ENCODE measurements around the gene IFITM1. TPM values are rescaled to one million over a fixed set of nuclear protein-coding genes. Genes with fewer than 3 reads are reported as not detected.

Gene IFITM1
- total and polyA plus RNA-seq, 2 donors (not counting 1 experiment from before 2014, with no cell fraction given) = 21.1 to 93.0 TPM

DNA sequence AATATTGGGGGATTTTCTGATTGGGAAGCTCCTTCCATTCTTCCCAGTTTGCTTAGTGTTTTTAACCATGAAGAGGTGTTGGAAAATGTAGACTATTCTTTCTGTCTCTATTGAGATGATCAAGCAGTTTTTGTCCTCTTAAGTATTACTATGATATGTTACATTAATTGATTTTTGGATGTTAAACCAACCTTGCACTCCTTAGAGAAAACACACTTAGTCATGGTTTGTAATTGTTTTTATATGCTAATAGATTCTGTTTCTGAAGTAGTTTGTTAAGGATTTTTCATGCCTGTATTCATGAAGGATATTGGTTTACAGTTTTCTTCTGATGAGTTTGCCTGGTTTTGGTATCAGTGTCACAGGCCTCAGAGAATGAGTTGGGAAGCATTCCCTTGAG, 37.6 kb upstream of the IFITM1 start:
- Histone ChIP-seq H4K20me1 (ENCODE audit: control insufficient read depth, extremely low read depth, insufficient read depth, low read length) (no peaks in the 10 kb centered on the region), H3K9ac (ENCODE audit: insufficient read depth, low read length) (no peak overlapping the region), H3K9me3 (ENCODE audit: control insufficient read depth, insufficient read depth, low read depth, low read length) (no peaks in the 10 kb centered on the region), H3K36me3 (ENCODE audit: control insufficient read depth, insufficient read depth, low read length) (no peaks in the 10 kb centered on the region), H3K27ac (ENCODE audit: insufficient read depth, low read length) (no peak overlapping the region), H3K79me2 (ENCODE audit: control insufficient read depth, insufficient read depth, low read length) (no peaks in the 10 kb centered on the region), H3K4me3 (replicated peaks in 1 of 4; ENCODE audit: control extremely low read depth in 1 of 4, insufficient read depth in 1 of 4, low read depth in 3 of 4, low read length in 4 of 4) (no peak overlapping the region), H3K27me3 (ENCODE audit: control insufficient read depth, insufficient read depth, low read length) (peaks cover 57% of the 10 kb centered on the region), H3K4me2 (ENCODE audit: extremely low read depth, insufficient read depth, low read length) (no peak overlapping the region), H2AFZ (ENCODE audit: low read length) (no peak overlapping the region), H3K4me1 (ENCODE audit: control insufficient read depth, extremely low read depth, insufficient read depth, low read length) (no peaks in the 10 kb centered on the region)
- no peak for DNase-seq (ENCODE audit: low read depth in 2 of 2)
- TF ChIP-seq, protein P1, sequence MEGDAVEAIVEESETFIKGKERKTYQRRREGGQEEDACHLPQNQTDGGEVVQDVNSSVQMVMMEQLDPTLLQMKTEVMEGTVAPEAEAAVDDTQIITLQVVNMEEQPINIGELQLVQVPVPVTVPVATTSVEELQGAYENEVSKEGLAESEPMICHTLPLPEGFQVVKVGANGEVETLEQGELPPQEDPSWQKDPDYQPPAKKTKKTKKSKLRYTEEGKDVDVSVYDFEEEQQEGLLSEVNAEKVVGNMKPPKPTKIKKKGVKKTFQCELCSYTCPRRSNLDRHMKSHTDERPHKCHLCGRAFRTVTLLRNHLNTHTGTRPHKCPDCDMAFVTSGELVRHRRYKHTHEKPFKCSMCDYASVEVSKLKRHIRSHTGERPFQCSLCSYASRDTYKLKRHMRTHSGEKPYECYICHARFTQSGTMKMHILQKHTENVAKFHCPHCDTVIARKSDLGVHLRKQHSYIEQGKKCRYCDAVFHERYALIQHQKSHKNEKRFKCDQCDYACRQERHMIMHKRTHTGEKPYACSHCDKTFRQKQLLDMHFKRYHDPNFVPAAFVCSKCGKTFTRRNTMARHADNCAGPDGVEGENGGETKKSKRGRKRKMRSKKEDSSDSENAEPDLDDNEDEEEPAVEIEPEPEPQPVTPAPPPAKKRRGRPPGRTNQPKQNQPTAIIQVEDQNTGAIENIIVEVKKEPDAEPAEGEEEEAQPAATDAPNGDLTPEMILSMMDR (conservative IDR thresholded peaks at IDR 0.05 in 1 of 2, IDR thresholded peaks at IDR 0.05 in 1 of 2; ENCODE audit: low read depth in 1 of 2, low read length in 2 of 2) = no peak
- no peak for TF ChIP-seq EZH2 (IDR thresholded peaks at IDR 0.05; ENCODE audit: low read length, missing control alignments)

DNA sequence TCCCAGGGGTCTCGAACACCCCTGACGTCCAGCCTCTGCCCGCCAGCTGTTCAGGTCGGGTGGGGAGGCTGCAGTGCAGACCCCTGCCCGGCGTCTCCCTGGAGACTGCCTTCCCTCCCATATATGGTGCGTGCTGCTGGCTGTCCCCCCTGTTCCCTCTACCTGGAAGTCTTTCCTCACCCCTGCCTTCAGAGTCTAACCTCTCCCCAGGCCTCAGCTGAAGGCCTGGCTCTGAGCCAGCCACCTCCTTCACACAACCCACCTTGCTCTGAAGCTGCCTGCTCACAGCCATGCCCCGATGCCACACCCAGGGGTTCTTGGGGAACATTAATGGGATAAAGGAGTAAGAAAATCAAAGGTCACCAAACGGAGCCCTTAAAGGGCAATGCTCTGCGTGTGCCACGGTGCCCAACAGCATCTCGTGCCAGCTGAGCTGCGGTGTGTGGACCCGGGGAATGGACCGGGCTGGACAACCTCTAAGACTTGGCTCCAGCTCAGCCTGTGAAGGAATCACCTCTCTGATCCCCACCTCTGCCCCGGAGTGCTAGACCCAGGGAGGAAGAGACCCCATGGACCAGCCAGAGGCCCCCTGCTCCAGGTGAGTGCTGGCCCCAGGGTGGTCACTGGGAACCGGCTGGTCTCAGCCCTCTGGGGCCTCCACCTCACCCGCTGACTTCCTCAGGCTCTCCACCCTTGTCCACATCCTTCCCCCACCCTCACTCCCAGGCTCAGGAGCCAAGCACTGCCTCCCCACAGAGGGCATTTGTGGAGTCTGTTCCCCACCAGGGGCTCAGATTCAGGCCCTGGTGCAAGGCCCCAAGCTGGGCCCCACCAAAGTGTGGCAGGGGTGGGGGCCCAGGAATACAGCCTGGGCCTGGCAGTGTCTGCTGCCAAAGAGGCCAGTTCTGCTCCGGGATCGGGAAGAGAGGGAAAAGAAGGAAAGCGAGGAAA, 35.6 kb upstream of the IFITM1 start, which contains the start of gene NLRP6:
Gene NLRP6, plus strand, starts transcription at position 407 of the 951 bp plus-strand sequence. Its CDS starts 163 bp downstream, at position 570.
- TF ChIP-seq EZH2 (IDR thresholded peaks at IDR 0.05; ENCODE audit: low read length, missing control alignments) = no peak
- TF ChIP-seq, protein P1 (conservative IDR thresholded peaks at IDR 0.05 in 1 of 2, IDR thresholded peaks at IDR 0.05 in 1 of 2; ENCODE audit: low read depth in 1 of 2, low read length in 2 of 2) = no peak
- H3K4me2 ChIP-seq (ENCODE audit: extremely low read depth, insufficient read depth, low read length) = no peak within 1 kb of the TSS
- H2AFZ ChIP-seq (ENCODE audit: low read length) = no peak within 1 kb of the TSS
- H3K27me3 ChIP-seq (ENCODE audit: control insufficient read depth, insufficient read depth, low read length) = peaks cover 63% of the 10 kb centered on the region
- H3K27ac ChIP-seq (ENCODE audit: insufficient read depth, low read length) = no peak within 1 kb of the TSS
- no peaks in the 10 kb centered on the region for H3K9me3 ChIP-seq (ENCODE audit: control insufficient read depth, insufficient read depth, low read depth, low read length)
- no peak within 1 kb of the TSS for H3K9ac ChIP-seq (ENCODE audit: insufficient read depth, low read length)
- no peaks in the 10 kb centered on the region for H3K36me3 ChIP-seq (ENCODE audit: control insufficient read depth, insufficient read depth, low read length)
- no peak within 1 kb of the TSS for H3K4me3 ChIP-seq (replicated peaks in 1 of 4; ENCODE audit: control extremely low read depth in 1 of 4, insufficient read depth in 1 of 4, low read depth in 3 of 4, low read length in 4 of 4)
- no peaks in the 10 kb centered on the region for H4K20me1 ChIP-seq (ENCODE audit: control insufficient read depth, extremely low read depth, insufficient read depth, low read length)
- DNase-seq (ENCODE audit: low read depth in 2 of 2) = no peak
- no peaks in the 10 kb centered on the region for H3K79me2 ChIP-seq (ENCODE audit: control insufficient read depth, insufficient read depth, low read length)
- no peaks in the 10 kb centered on the region for H3K4me1 ChIP-seq (ENCODE audit: control insufficient read depth, extremely low read depth, insufficient read depth, low read length)

DNA sequence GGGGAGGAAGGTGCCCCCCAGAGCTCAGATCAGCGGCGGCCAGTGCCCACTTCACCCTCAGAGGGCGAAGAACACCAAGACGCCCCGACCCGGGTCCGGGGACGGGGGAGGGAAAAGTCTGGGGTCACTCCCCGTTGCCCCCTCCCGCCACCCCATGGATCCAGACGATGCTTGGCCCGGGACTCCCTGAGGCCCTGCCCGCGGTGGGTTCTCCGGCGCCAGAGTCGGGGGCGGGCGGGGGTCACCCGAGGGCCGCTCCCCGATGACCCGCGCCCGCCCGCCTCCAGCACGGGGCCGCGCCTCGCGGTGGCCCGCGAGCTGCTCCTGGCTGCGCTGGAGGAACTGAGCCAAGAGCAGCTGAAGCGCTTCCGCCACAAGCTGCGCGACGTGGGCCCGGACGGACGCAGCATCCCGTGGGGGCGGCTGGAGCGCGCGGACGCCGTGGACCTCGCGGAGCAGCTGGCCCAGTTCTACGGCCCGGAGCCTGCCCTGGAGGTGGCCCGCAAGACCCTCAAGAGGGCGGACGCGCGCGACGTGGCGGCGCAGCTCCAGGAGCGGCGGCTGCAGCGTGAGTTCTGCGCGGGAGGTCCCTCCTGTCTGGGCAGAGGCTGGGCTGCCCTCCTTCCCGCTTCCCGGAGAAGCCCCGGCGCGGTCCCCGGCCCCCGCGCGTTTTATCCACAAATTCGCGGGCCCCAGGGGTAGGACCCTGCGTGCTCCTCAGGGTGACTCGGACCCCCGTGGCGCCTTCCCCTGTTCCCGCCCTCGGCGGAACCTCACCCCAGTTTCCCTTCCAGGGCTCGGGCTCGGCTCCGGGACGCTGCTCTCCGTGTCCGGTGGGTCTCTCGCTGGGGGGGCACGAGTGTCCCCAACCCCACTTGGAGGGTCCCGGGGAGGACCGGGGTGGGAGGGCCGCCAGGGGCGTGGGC, 34.5 kb upstream of the IFITM1 start:
- H3K4me1 ChIP-seq (ENCODE audit: control insufficient read depth, extremely low read depth, insufficient read depth, low read length) = no peaks in the 10 kb centered on the region
- H2AFZ ChIP-seq (ENCODE audit: low read length) = no peak overlapping the region
- no peak overlapping the region for H3K4me3 ChIP-seq (replicated peaks in 1 of 4; ENCODE audit: control extremely low read depth in 1 of 4, insufficient read depth in 1 of 4, low read depth in 3 of 4, low read length in 4 of 4)
- no peaks in the 10 kb centered on the region for H3K9me3 ChIP-seq (ENCODE audit: control insufficient read depth, insufficient read depth, low read depth, low read length)
- TF ChIP-seq, protein P1 (conservative IDR thresholded peaks at IDR 0.05 in 1 of 2, IDR thresholded peaks at IDR 0.05 in 1 of 2; ENCODE audit: low read depth in 1 of 2, low read length in 2 of 2) = no peak
- TF ChIP-seq EZH2 (IDR thresholded peaks at IDR 0.05; ENCODE audit: low read length, missing control alignments) = peak; percentile 18
- H3K79me2 ChIP-seq (ENCODE audit: control insufficient read depth, insufficient read depth, low read length) = no peaks in the 10 kb centered on the region
- H3K27ac ChIP-seq (ENCODE audit: insufficient read depth, low read length) = no peak overlapping the region
- no peak overlapping the region for H3K4me2 ChIP-seq (ENCODE audit: extremely low read depth, insufficient read depth, low read length)
- no peaks in the 10 kb centered on the region for H3K36me3 ChIP-seq (ENCODE audit: control insufficient read depth, insufficient read depth, low read length)
- peaks cover 63% of the 10 kb centered on the region for H3K27me3 ChIP-seq (ENCODE audit: control insufficient read depth, insufficient read depth, low read length)
- no peaks in the 10 kb centered on the region for H4K20me1 ChIP-seq (ENCODE audit: control insufficient read depth, extremely low read depth, insufficient read depth, low read length)
- no peak overlapping the region for H3K9ac ChIP-seq (ENCODE audit: insufficient read depth, low read length)
- no peak for DNase-seq (ENCODE audit: low read depth in 2 of 2)

All from fibroblast of lung (primary cell).